GM12878 (cell line): Measurements from ENCODE around the gene CFAP53. TPM values are rescaled to one million over a fixed set of nuclear protein-coding genes. Genes with fewer than 3 reads are reported as not detected.

ENCODE experiments used
- polyA plus RNA-seq, 11 experiments: library from polyadenylated mRNA; depleted of rRNA in 4 of 11; unstranded in 6 of 11; stranded (reverse) in 5 of 11; fragments of >200 nt; fragmentation: Nextera tagmentation in 4 of 11; fragmentation: Illumina TruSeq in 1 of 11; extraction: Ambion mirVana in 4 of 11; extraction: Trizol in 1 of 11; gene quantifications; 1 replicate in 1 of 11; 2 replicates in 10 of 11; pipeline versions ENCODE4 v1.2.1 to v1.2.3, GENCODE V29; 2011 to 2016; ENCODE audit warnings: inconsistent platforms in 2 of 11, missing spikeins in 2 of 11, low read depth in 1 of 11
- small RNA-seq: library from RNA; depleted of rRNA; stranded (forward); fragments of <200 nt; gene quantifications from one replicate; pipeline ENCODE3, GENCODE V24; 2014
- total RNA-seq, 4 experiments: library from RNA; depleted of rRNA in 3 of 4; stranded (reverse); fragments of >200 nt in 3 of 4; fragmentation: Illumina TruSeq in 1 of 4; extraction: Trizol in 1 of 4; gene quantifications; 2 replicates each; pipeline versions ENCODE4 v1.2.1 to v1.2.3, GENCODE V29; 2013 to 2021

Gene CFAP53
- total and polyA plus RNA-seq, 10 of the 15 experiments (the other 5 are each of a cell fraction or from before 2014, with no cell fraction given): 0.05 to 0.31 (median 0.12) TPM; not detected in 1

Small RNAs within 50 kb of the gene (small RNA-seq; reads per million reads assigned to genes)
- gene RN7SL310P: not detected

Other genes with a start within 250 kb of the CFAP53 start
- gene MYO5B, start 71.3 kb downstream of the CFAP53 start, total RNA-seq (2014; rRNA removed): 4.5 and 4.7 TPM in 2 replicates
- gene MYO5B, start 71.3 kb downstream of the CFAP53 start, total RNA-seq (2014; rRNA removed; fragmentation: Illumina TruSeq; extraction: Trizol): 2.5 and 3.2 TPM in 2 replicates
- gene MYO5B, start 71.3 kb downstream of the CFAP53 start, total RNA-seq (2021): 4.1 and 4.4 TPM in 2 replicates
- gene MYO5B, start 71.3 kb downstream of the CFAP53 start, polyA plus RNA-seq (2011; rRNA removed): 2.7 and 3.3 TPM in 2 replicates
- 3.8 and 4.2 TPM in 2 replicates for gene MYO5B, start 71.3 kb downstream of the CFAP53 start, polyA plus RNA-seq (2014; fragmentation: Illumina TruSeq; extraction: Trizol)
- 1 to 10 TPM; 2.8 to 4.4 TPM for gene MYO5B, start 71.3 kb downstream of the CFAP53 start, polyA plus RNA-seq (2014; fragmentation: Nextera tagmentation; extraction: Ambion mirVana)
- gene MYO5B, start 71.3 kb downstream of the CFAP53 start, polyA plus RNA-seq (2014; rRNA removed): 2.4 and 3.2 TPM in 2 replicates
- gene MYO5B, start 71.3 kb downstream of the CFAP53 start, polyA plus RNA-seq (2016; fragmentation: Nextera tagmentation; extraction: Ambion mirVana): 1 to 10 TPM; 2.5 to 2.6 TPM
- 56.9 and 59.9 TPM in 2 replicates for gene MBD1, start 15.0 kb upstream of the CFAP53 start, total RNA-seq (2014; rRNA removed)
- 35.4 and 39.2 TPM in 2 replicates for gene MBD1, start 15.0 kb upstream of the CFAP53 start, total RNA-seq (2014; rRNA removed; fragmentation: Illumina TruSeq; extraction: Trizol)
- 83.0 and 97.7 TPM in 2 replicates for gene MBD1, start 15.0 kb upstream of the CFAP53 start, total RNA-seq (2021)
- gene MBD1, start 15.0 kb upstream of the CFAP53 start, polyA plus RNA-seq (2011; rRNA removed): 61.3 and 91.0 TPM in 2 replicates
- 40.6 and 45.4 TPM in 2 replicates for gene MBD1, start 15.0 kb upstream of the CFAP53 start, polyA plus RNA-seq (2014; fragmentation: Illumina TruSeq; extraction: Trizol)
- gene MBD1, start 15.0 kb upstream of the CFAP53 start, polyA plus RNA-seq (2014; fragmentation: Nextera tagmentation; extraction: Ambion mirVana): 10 to 100 TPM in 1 of 2 experiments, 1 to 10 TPM in 1; 8.4 to 12.4 TPM
- gene MBD1, start 15.0 kb upstream of the CFAP53 start, polyA plus RNA-seq (2014; rRNA removed): 79.0 and 92.6 TPM in 2 replicates
- gene MBD1, start 15.0 kb upstream of the CFAP53 start, polyA plus RNA-seq (2016; fragmentation: Nextera tagmentation; extraction: Ambion mirVana): 10 to 100 TPM; 59.8 to 60.2 TPM
- gene CXXC1, start 21.2 kb upstream of the CFAP53 start, total RNA-seq (2014; rRNA removed): 81.1 and 82.1 TPM in 2 replicates
- gene CXXC1, start 21.2 kb upstream of the CFAP53 start, total RNA-seq (2014; rRNA removed; fragmentation: Illumina TruSeq; extraction: Trizol): 48.5 and 51.2 TPM in 2 replicates
- 160 and 180 TPM in 2 replicates for gene CXXC1, start 21.2 kb upstream of the CFAP53 start, total RNA-seq (2021)
- gene CXXC1, start 21.2 kb upstream of the CFAP53 start, polyA plus RNA-seq (2011; rRNA removed): 58.3 and 106 TPM in 2 replicates
- 56.4 and 70.0 TPM in 2 replicates for gene CXXC1, start 21.2 kb upstream of the CFAP53 start, polyA plus RNA-seq (2014; fragmentation: Illumina TruSeq; extraction: Trizol)
- gene CXXC1, start 21.2 kb upstream of the CFAP53 start, polyA plus RNA-seq (2014; fragmentation: Nextera tagmentation; extraction: Ambion mirVana): 10 to 100 TPM in 1 of 2 experiments, 1 to 10 TPM in 1; 9.2 to 17.0 TPM
- 161 and 206 TPM in 2 replicates for gene CXXC1, start 21.2 kb upstream of the CFAP53 start, polyA plus RNA-seq (2014; rRNA removed)
- gene CXXC1, start 21.2 kb upstream of the CFAP53 start, polyA plus RNA-seq (2016; fragmentation: Nextera tagmentation; extraction: Ambion mirVana): 100 to 1,000 TPM; 147 to 148 TPM
- gene SKA1, start 108.6 kb upstream of the CFAP53 start, total RNA-seq (2014; rRNA removed): 31.3 and 34.2 TPM in 2 replicates
- 32.3 and 35.7 TPM in 2 replicates for gene SKA1, start 108.6 kb upstream of the CFAP53 start, total RNA-seq (2014; rRNA removed; fragmentation: Illumina TruSeq; extraction: Trizol)
- 24.0 and 25.6 TPM in 2 replicates for gene SKA1, start 108.6 kb upstream of the CFAP53 start, total RNA-seq (2021)
- gene SKA1, start 108.6 kb upstream of the CFAP53 start, polyA plus RNA-seq (2011; rRNA removed): 23.7 and 38.6 TPM in 2 replicates
- 36.7 and 40.9 TPM in 2 replicates for gene SKA1, start 108.6 kb upstream of the CFAP53 start, polyA plus RNA-seq (2014; fragmentation: Illumina TruSeq; extraction: Trizol)
- 10 to 100 TPM; 16.4 to 17.6 TPM for gene SKA1, start 108.6 kb upstream of the CFAP53 start, polyA plus RNA-seq (2014; fragmentation: Nextera tagmentation; extraction: Ambion mirVana)
- gene SKA1, start 108.6 kb upstream of the CFAP53 start, polyA plus RNA-seq (2014; rRNA removed): 25.4 and 30.8 TPM in 2 replicates
- 10 to 100 TPM; 31.9 to 34.2 TPM for gene SKA1, start 108.6 kb upstream of the CFAP53 start, polyA plus RNA-seq (2016; fragmentation: Nextera tagmentation; extraction: Ambion mirVana)